Tibial nerve (tissue), 3 donors: ENCODE data around the gene ZP2.

Source experiments
- CTCF ChIP-seq, 5 experiments: fragments of 200-600 bp in 3 of 5; fragments of 450-650 bp in 2 of 5; sonication (generic) in 3 of 5; IDR thresholded peaks; one replicate each; pipeline ENCODE4 v1.5.1; 2016 to 2019; ENCODE audit warnings: antibody characterized with exemption in 5 of 5, mild to moderate bottlenecking in 3 of 5, moderate library complexity in 2 of 5
- POLR2A ChIP-seq, 2 donors: fragments of 450-650 bp; IDR thresholded peaks; one replicate each; pipeline ENCODE4 v1.6.1; 2017; ENCODE audit warnings: antibody characterized with exemption in 2 of 2, mild to moderate bottlenecking in 2 of 2, moderate library complexity in 2 of 2

- TF ChIP-seq CTCF (IDR thresholded peaks at IDR 0.05) (no peak), POLR2A (IDR thresholded peaks at IDR 0.05) (no peak)
Measured at GRCh38 chr16:21199607-21200218, 11.7 kb downstream of the ZP2 start.
